IPS-NIHi11 (cell line): ENCODE data around the gene UCN.
"Not testable (repeated sequence)": the region's sequence is repeated elsewhere in the genome, so short reads cannot be mapped to it uniquely, and the experiment has no call there.

Source experiments
- DNase-seq: peaks from one replicate; pipeline ENCODE4 v3.0.0; 2012; ENCODE audit warnings: mixed read lengths, low spot score

UCN gene

DNA sequence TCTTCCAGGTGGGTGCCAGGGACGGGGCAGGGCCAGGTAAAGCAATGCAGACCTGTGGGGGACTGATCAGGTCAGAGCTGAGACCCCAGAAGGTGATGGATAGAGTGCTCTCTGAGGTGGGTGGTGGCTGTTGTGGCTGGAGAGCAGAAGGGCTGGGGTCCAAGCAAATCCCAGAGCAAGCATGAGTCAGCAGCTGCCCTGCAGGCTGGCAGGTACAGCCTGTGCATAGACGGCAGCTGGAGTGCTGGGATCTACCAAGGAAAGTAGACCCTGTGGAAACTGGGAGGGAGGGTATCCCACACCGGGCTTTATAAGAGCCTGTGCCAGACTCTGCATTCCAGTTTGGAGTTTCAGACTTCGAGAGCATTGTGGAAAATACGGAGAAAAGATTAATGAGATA is 25.4 kb downstream of the UCN start:
- no peak for DNase-seq

GRCh38 chr2:27281855-27282559 is 26.2 kb downstream of the UCN start, which contains the start of gene TRIM54:
TRIM54 (plus strand) TSS chr2:27282429; CDS start chr2:27282732, 303 bp downstream.
- DNase-seq = no peak

GRCh38 chr2:27281442-27281841 is 26.8 kb downstream of the UCN start:
- no peak for DNase-seq

GRCh38 chr2:27280826-27281225 is 27.4 kb downstream of the UCN start:
- no peak for DNase-seq

DNA sequence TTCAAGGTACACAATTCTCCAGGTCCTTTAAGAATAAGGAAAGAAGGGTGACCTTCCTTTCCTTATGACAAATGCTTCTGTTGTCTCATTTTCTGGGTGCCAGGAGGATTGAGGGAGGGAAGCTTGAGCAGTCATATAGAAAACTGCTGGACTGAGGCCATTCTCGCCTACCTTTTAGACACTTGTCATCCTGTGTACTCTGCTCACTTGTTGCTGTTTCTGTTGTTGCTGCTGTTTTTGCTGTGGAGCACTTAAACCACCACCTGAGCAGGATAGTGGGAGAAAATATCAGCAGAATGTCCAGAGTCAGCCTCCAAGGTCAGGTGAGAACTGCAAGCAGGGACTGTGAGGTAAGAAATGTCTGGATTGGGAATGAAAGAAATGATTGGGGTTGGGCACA is 30.2 kb downstream of the UCN start:
- no peak for DNase-seq

DNA sequence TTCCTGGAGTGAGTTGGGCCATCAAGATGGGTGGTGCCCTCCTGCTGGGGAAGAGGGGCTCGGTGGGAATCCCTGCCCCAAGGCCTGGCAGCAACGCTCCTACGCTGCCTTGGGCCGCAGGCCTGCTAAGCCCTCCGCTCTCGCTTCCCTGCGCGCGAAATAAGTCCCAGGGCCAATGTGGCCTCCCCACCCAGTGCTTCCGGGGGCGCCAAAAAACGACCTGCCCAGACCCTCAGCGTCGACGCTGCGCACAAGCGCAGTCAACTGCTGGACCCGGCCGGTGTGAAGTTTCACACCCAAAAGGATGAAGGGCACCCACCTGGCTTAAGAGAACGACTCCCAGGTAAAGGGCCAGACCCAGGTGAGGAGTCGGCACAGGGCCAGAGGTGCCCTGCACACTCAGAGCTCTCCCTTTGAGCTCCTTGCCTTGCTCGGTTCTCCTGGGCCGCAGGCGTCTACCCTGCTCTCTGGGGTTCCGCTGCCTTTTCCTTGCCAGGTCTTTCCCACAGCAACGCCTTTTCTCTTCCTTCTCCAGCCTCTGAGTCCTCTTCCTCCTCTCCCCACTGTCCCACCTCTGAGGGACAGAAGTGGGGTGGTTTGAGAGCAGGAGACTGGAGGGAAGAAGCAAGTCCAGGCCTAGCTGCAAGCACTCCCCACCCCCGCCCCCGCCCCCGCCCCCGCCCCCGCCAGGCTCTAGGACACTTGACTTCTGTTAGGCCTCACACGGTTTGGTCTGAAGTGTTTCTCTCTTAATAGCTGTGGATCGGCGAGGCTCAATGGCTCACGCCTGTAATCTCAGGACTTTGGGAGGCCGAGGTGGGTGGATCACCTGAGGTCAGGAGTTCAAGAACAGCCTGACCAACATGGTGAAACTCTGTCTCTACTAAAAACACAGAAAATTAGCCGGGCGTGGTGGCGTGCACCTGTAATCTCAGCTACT is 32.8 kb downstream of the UCN start, which contains the start of gene DNAJC5G:
TSS of gene DNAJC5G (plus strand) at position 223 of the 940 bp plus-strand sequence. CDS start 1,296 bp downstream, outside the sequence.
- DNase-seq = no peak

DNA sequence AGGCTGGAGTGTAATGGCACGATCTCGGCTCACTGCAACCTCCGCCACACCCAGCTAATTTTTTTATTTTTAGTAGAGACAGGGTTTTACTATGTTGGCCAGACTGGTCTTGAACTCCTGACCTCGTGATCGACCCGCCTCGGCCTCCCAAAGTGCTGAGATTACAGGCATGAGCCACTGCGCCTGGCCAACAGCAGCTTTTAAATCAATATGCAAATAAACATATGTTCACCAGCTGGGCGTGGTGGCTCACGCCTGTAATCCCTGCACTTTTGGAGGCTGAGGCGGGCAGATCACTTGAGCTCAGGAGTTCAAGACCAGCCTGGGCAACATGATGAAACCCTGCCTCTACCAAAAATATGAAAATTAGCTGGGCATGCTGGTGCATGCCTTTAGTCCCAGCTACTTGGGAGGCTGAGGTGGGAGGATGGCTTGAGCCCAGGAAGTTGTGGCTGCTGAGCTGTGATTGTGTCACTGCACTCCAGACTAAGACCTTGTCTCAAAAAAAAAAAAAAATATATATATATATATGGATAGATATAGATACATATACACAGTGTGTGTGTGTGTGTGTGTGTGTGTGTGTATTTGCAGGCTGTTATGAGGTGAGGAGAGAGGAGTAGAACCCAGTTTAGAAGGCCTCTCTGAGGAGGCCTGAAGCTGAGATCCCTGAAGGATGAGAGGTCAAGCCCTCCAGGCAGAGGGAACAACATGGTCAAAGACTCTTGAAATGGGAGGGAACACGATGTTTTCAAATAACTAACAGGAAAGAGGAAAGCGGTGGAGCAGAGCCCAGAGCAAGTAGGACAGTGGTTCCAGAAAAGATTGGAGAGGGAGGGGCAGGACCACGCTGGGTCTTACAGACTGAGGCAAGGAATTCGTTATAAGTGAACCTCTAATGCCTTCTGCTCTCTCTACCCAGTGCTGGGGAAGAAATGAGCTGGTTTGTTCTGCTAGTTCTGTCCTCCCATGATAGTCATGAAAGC is 35.4 kb downstream of the UCN start:
- not testable (repeated sequence) for DNase-seq

DNA sequence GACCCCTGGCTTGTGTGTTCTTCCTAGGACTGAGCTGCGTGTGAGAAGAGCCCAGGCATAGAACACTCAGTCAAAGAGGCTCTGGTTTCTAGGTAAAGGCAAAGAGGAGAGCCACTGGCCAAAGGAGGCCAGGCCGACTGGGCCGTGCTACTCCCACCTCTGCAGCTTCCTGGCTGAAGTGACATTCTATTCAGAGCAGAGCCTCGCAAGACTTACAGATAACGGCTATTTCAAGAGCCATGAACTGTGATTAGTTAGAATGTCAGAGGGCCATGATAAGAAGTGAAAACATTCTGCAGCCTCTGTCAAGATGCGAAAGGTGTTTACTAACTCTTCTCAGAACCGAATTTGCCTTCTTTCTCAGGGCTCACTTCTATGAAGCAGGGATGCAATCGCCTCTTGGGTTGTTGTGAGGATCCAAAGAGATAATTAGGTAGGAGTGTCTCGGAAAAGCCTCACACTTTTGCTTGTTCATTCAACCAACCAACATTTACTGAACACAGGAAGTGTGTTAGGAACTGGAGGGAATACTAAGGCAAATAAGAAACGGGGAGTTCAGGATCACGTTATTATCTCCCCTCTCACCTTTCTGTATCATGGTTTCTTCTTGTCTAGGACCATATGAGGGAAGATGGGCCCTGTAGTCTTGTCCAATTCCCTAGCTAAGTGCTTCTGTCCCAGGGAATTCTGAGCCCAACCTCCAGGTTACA is 36.5 kb downstream of the UCN start:
- no peak for DNase-seq

DNA sequence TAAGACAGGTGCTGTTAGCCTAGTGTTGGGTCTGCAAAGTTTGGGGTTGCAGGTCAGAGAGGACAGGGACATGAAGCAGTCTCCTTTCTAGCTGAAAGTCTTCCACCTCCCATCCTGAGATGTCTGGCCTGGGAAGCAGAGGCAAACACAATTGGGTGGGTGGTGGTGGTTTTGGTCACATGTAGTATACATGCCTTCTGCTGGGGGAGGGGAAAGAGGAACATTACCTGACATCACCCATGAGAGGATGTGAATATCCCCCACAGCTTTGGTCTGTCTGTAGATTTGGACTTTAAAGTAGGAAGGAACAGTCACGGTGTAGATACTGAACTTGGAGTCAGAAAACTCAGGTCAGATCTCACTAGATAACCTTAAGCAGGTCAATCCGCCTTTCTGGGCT is 37.6 kb downstream of the UCN start:
- DNase-seq = no peak

GRCh38 chr2:27270131-27270530 is 38.1 kb downstream of the UCN start:
- DNase-seq = no peak

GRCh38 chr2:27268296-27268695 is 39.9 kb downstream of the UCN start:
- not testable (repeated sequence) for DNase-seq

GRCh38 chr2:27265536-27265870 is 42.7 kb downstream of the UCN start:
- no peak for DNase-seq

DNA sequence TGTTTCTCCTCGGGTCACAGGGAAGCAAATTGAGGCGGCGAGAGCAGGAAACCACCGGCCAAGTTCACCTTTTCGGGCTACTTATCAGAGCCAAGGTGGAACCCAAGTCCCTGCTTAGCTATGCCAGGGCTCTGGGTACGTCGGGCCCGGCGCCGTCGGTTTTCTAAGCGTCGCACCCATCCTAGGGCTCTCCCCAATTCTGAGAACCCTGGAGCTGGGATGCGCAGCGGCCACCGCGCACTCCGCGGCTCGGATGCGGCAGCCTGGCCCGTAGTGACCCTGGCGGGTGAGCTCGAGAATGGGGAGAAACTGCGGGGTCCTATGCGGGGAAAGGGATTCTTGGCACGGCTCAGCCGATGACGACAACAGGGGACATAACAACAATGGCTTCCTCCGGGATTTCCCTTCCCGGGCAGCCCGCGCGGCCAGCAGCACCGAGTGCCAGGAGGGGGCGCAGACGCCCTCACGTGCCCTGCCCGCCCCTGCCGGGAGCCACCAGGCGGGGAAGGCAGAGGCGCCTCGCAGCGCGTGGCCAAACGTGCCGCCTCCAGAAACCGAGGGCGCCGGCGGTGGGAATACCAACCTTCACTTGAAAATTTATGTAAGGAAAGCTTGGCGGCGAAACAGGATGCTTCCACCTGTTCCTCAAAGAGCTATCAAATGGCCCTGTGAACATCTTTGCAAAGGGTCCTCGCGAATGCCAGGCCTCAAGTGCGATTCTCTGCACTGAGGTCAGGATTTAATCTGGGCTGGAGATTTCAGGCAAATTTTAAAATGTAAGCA is 43.3 kb downstream of the UCN start:
- peak; percentile 96 for DNase-seq

DNA sequence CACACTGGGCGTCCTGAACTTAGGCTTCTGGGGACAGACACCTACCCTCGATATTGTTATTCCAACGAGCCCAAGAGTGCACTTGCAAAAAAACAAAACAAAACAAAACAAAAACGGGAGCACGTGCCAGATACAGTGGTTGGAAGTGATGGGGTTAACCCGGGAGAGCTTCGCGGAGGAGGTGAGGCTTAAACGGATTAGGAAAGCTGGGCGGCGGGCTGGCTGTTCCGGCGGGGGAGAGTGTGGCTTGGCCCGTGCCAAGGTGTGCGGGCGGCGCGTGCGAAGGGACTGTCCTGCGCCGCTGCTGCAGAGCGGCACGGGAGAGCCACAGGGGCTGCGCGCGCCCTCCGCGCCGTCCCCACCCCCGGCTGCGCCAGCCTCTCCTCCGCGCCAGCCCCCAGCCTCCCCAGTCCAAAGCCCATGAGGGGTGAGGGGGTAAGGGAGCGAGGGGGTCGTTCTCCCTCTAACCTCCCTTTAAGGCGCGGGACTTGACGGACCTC is 43.9 kb downstream of the UCN start:
- DNase-seq = peak; percentile 60

DNA sequence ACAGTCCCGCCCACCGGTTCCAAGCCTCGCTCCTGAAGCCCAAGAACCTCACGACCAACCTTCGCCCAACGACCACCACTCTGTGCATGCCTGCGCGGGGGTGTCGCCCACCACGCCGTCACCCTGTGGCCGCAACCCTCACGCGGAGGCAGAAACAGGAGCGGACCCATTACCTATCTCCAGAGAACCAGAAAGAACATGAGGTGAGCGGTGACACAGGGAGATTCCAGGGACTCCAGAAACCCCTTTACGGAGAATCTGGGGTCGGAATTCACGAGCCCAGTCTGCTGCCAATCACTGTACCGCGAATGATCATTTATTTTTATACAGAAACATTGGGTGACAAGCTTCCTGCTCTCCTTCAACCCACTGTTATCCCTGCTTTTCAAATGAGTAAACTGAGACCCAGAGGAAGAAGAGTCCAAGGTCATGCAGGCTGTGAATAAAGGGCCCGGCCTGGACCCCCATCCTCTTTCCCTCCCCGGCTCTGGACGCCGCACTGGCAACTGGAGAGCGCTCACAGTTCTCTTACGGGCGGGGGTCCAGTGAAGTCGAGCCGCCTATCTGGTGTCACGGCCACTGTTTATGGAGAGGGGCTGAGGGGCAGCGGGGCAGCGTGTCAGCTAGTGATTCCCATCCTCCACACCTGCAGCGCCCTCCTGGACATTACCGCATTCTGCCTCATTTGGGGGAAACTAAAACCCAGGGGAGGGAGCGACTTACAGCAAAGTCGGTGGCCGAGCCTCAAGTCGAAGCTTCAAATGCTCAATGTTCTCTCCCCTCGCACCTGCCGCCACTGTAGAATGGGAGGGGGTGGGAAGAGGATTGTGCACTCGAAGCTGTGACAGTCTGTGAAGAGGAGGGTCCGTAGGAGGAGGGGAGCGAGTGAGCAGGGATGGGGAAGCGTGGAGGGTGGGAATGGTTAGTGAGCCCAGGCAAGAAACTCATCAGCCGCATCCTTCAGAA is 44.7 kb downstream of the UCN start:
- peak; percentile 43 for DNase-seq

DNA sequence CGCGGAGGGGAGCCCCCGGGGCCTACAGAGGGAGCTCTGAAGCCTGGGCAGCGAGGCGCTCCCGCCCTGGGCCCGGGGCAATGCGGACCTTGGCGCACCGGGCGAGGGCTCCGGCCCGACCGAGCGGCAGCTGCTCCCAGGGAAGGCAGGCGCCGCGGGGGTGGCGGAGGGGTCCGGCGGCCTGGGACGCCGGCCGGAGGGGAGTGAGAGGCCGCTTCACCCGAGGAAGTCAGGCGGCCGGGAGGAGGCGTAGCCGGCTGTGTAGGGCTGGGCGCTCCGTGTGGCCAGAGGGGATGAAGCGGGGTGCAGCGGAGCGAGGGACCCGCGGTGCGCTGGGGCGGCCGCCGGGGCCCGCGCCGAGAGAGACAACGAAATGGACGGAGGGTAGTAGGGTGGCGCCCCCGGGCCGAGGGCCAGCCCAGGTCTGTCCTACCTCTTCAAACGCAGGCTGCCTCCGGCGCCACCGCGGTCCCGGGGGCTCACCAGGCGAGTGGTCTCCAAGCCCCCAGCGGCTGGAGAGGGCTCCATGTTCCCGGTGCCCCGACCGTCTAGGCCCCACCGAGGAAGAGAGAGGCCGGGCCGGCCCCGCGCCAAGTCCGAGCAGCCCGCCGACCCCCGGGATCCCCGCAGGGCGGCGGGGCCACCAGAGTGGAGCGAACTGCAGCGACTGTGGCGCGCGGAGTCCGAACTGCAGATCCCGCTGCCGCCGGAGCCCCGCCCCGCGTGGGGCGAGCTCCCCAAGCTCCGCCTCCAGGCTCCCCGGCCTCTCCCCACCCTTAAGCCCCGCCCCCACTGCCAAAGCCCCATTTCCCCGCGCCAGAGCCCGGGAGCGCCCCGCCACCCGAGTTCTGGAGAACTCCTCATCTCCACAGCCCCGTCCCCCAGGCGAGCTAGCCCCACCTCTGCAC is 45.6 kb downstream of the UCN start, which contains the start of gene SLC30A3:
TSS of gene SLC30A3 (minus strand) at position 669 of the 908 bp plus-strand sequence. CDS start at position 528, 141 bp downstream.
- peak; percentile 85 for DNase-seq

GRCh38 chr2:27261926-27262298 is 46.3 kb downstream of the UCN start:
- DNase-seq = no peak
